Karpas-422 (cell line): ENCODE measurements around the gene BANP. TPM values are rescaled to one million over a fixed set of nuclear protein-coding genes. Genes with fewer than 3 reads are reported as not detected.
"Not testable (repeated sequence)": the region's sequence is repeated elsewhere in the genome, so short reads cannot be mapped to it uniquely, and the experiment has no call there.

Experiments used
- DNase-seq: peaks from one replicate; pipeline ENCODE4 v3.0.0-alpha.2; 2015
- H2AFZ ChIP-seq: fragments of 200-600 bp; sonication (generic); 2 replicates; pipeline ENCODE4 v1.6.1; 2014; ENCODE audit warnings: antibody characterized with exemption, low read length, mixed read lengths
- H3K27ac ChIP-seq: fragments of 200-600 bp; sonication (generic); 2 replicates; pipeline ENCODE4 v1.5.1; 2014; ENCODE audit warnings: mild to moderate bottlenecking, low read length, moderate library complexity
- H3K27me3 ChIP-seq: fragments of 200-600 bp; sonication (generic); 2 replicates; pipeline ENCODE4 v1.6.1; 2014; ENCODE audit warnings: low read length, mixed read lengths
- H3K36me3 ChIP-seq: fragments of 200-600 bp; sonication (generic); 2 replicates; pipeline ENCODE4 v1.6.1; 2014; ENCODE audit warnings: low read length, mixed read lengths; ENCODE audit not compliant: insufficient read depth
- H3K4me1 ChIP-seq: fragments of 200-600 bp; sonication (generic); 2 replicates; pipeline ENCODE4 v1.6.1; 2014; ENCODE audit warnings: mild to moderate bottlenecking, low read length, mixed read lengths
- H3K4me2 ChIP-seq: fragments of 200-600 bp; sonication (generic); 2 replicates; pipeline ENCODE4 v1.6.1; 2014; ENCODE audit warnings: low read length, low read depth, mild to moderate bottlenecking; ENCODE audit not compliant: poor library complexity, severe bottlenecking
- H3K4me3 ChIP-seq: fragments of 200-600 bp; sonication (generic); 2 replicates; pipeline ENCODE4 v1.5.1; 2014; ENCODE audit warnings: mild to moderate bottlenecking, antibody characterized with exemption, low read length, mixed read lengths
- H3K79me2 ChIP-seq: fragments of 200-600 bp; sonication (generic); 2 replicates; pipeline ENCODE4 v1.6.1; 2014; ENCODE audit warnings: mild to moderate bottlenecking, low read length, mixed read lengths
- H3K9ac ChIP-seq: fragments of 200-600 bp; sonication (generic); 2 replicates; pipeline ENCODE4 v1.6.0; 2014; ENCODE audit warnings: low read length
- H3K9me2 ChIP-seq: fragments of 200-600 bp; sonication (generic), shearing (Covaris generic); replicated peaks from 2 replicates; pipeline ENCODE4 v1.6.0; 2014; ENCODE audit warnings: mild to moderate bottlenecking, low read length, moderate library complexity; ENCODE audit not compliant: insufficient read depth
- H3K9me3 ChIP-seq: fragments of 300-700, 200-600 bp; sonication (generic); 2 replicates; pipeline ENCODE4 v1.6.1; 2014; ENCODE audit warnings: low read length, mixed read lengths
- H4K20me1 ChIP-seq: fragments of 200-600 bp; sonication (generic); 2 replicates; pipeline ENCODE4 v1.6.1; 2014; ENCODE audit warnings: mild to moderate bottlenecking, antibody characterized with exemption, low read length, low read depth; ENCODE audit not compliant: insufficient read depth
- total RNA-seq: library from RNA; depleted of rRNA; stranded (reverse); fragments of >200 nt; shearing (Covaris generic); gene quantifications from 2 replicates; pipeline ENCODE4 v1.2.3, GENCODE V29; 2014; ENCODE audit warnings: low replicate concordance

Gene BANP
- total RNA-seq, 1 experiment from 2014 or later: 36.5 TPM

DNA sequence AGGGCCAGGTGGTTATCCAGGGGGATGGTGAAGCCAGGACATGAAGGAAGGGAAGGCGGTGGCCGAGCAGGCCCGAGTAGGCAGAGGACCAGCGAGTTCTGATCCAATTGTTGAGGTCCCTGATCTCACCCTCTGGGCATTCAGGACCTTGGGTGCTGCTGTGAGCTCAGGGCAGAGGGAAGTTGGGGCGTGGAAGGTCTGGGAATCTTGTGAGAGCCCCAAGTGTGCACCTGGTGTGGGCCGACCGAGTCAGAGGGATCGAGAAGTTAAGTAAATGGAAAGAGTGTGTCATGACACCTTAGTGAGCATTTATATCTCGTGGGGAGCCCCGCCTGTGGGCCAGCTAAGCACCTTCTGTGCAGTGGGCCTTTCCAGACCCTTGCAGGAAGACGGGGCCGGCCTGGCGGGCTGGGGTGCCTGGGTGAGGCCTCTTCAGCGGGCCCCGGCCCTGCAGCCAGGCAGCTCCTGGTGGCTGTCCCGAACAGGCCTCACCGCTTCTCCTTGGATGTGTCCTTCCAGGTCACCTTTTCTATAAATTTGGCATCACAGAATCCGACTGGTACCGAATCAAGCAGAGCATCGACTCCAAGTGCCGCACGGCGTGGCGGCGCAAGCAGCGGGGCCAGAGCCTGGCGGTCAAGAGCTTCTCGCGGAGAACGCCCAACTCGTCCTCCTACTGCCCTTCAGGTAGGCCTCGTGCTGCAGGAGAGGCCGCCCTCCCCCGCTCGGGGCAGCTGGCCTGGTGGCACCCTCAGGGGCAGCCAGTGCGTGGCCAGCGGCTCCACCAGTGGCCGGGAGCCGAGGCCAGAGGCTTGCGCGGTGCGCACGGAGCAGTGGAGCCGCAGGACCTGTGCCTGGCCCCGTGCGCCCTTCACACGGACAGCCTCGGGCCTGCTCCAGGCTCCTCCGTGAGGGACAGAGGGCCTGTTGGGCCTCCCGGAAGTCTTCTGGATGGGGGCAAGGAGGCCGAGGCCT is 76.0 kb downstream of the BANP start:
- Histone ChIP-seq H4K20me1 (no peaks in the 10 kb centered on the region), H3K79me2 (no peaks in the 10 kb centered on the region), H3K4me2 (no peak overlapping the region), H3K4me1 (no peaks in the 10 kb centered on the region), H3K27ac (no peak overlapping the region), H3K36me3 (no peaks in the 10 kb centered on the region), H2AFZ (no peak overlapping the region), H3K27me3 (no peaks in the 10 kb centered on the region), H3K9me2 (no peaks in the 10 kb centered on the region), H3K4me3 (no peak overlapping the region), H3K9ac (no peak overlapping the region), H3K9me3 (no peaks in the 10 kb centered on the region)
- no peak for DNase-seq

DNA sequence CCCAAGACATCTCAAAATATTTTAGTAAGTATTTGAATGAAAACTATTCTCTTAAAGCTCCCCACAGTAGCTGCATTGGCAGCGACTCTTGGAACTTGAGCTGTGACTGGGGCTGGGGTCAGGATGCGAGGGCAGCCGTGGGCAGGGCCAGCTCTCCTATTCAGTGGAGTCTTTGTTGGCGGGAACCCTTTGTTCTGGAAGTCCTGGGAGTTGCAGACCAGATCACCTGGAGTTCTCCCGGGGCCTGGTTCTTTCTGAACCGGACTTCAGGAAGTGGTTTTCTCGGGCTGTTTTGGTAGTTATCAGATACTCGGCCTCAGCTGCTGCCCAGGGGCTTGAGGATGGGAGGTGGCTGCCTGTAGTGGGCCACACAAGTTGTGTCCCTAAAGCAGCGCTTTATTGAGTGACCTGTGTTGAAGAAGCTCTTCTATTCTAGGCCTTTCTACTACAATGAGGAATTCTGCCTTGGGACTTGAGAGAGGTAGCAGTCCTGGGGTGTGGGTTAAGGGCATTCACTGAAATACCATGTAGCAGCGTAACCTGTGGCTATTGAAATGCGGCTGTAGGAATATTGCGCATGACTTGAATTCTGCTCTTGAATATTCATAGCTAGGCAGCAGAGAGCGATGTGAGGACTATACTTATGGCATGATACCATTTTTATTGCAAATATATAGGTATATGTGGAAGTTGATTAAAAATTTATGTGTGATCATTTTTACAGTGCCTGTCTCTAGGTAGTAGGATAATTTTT is 77.1 kb downstream of the BANP start:
- H3K9me3 ChIP-seq, H3K4me2 ChIP-seq, H4K20me1 ChIP-seq, H3K9ac ChIP-seq, DNase-seq, H3K36me3 ChIP-seq, H3K27ac ChIP-seq, H3K9me2 ChIP-seq, H3K79me2 ChIP-seq, H2AFZ ChIP-seq, H3K4me1 ChIP-seq, H3K4me3 ChIP-seq, H3K27me3 ChIP-seq: not testable (repeated sequence)

DNA sequence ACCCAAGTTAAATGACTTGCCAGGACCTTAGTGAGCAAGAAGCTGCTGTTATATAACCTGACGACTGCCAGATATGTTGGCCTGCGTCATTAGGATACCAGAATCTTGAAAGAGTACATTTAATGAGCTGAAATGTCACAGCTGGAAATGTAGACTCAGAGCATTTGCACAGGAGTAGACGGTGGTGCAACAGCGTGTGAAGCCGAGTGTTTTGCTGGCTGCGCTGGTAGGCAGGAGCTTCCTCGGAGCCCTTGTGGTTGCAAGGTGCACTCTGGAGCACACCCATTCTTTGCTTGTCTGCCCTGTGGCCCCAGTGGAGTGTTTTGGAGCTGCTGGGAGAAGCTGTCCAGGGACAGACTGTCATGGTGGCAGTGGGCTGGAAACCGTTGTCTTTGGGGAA is 79.3 kb downstream of the BANP start:
- Histone ChIP-seq H3K27me3 (no peaks in the 10 kb centered on the region), H3K4me1 (no peaks in the 10 kb centered on the region), H3K4me2 (no peak overlapping the region)

GRCh38 chr16:88030961-88031360 is 79.7 kb downstream of the BANP start:
- DNase-seq, H4K20me1 ChIP-seq, H3K27ac ChIP-seq, H3K4me1 ChIP-seq, H3K27me3 ChIP-seq, H3K36me3 ChIP-seq, H3K79me2 ChIP-seq, H3K9me3 ChIP-seq, H2AFZ ChIP-seq, H3K9ac ChIP-seq, H3K4me2 ChIP-seq, H3K9me2 ChIP-seq, H3K4me3 ChIP-seq: not testable (repeated sequence)

More for the DNA sequence above, 79.3 kb downstream of the BANP start:
- DNase-seq: no peak
- Histone ChIP-seq H3K9me2 (no peaks in the 10 kb centered on the region), H3K4me3 (no peak overlapping the region), H3K79me2 (no peaks in the 10 kb centered on the region), H2AFZ (no peak overlapping the region), H3K27ac (no peak overlapping the region), H4K20me1 (no peaks in the 10 kb centered on the region), H3K9ac (no peak overlapping the region), H3K36me3 (no peaks in the 10 kb centered on the region), H3K9me3 (no peaks in the 10 kb centered on the region)

DNA sequence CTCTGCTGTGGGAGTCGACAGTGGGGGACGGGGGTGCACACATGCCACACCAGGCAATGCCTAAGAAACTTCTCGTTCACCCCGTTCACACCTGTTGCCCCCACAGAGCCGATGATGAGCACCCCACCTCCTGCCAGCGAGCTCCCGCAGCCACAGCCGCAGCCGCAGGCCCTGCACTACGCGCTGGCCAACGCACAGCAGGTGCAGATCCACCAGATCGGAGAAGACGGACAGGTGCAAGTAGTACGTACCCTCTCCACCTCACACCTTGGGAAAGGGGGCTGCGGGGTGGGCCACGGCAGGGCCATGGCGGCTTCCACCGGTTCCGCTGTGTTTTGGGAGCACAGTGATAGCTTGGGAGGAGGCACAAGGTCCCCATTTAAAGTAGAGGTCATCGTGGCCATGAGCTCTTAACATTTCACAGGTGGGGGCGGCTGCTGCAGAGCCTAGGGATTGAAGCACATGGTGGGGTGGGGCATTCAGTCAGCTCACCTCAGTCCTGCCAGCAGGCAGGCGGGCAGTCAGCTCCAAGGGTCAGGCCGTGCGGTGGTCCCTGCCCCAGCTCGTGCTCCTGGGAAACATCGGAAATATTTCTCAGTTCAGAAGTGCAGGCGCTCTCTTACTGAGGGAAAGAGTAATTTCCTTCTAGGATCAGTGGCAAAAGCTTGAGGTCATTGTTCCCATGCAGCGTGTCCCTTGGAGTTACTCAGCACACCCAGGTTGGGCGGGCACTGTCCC is 81.9 kb downstream of the BANP start:
- H3K27ac ChIP-seq, H3K4me2 ChIP-seq, H3K9me2 ChIP-seq, H2AFZ ChIP-seq, DNase-seq, H3K9ac ChIP-seq, H3K4me3 ChIP-seq, H3K9me3 ChIP-seq, H3K27me3 ChIP-seq, H3K36me3 ChIP-seq, H4K20me1 ChIP-seq, H3K4me1 ChIP-seq, H3K79me2 ChIP-seq: not testable (repeated sequence)

DNA sequence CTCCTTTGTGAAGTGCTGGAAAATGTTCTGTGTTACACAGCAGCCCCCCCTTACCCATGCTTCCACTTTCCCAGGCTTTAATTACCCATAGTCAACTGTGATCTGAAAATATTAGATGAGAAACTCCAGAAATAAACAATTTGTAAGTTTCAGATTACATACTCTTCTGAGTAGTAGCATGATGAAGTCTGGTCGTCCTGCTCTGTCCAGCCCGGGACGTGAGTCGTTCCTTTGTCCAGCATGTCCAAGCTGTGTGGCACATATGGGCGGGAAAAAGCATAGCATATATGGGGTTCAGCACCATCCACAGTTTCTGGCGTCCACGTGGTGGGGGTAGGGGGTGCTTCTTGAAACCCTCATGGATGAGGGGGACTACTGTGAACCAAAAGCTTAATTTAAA is 83.5 kb downstream of the BANP start:
- H3K4me2 ChIP-seq: no peak overlapping the region
- no peaks in the 10 kb centered on the region for H3K36me3 ChIP-seq
- H3K9ac ChIP-seq: no peak overlapping the region
- H3K9me3 ChIP-seq: no peaks in the 10 kb centered on the region
- H3K9me2 ChIP-seq: no peaks in the 10 kb centered on the region
- no peaks in the 10 kb centered on the region for H3K4me1 ChIP-seq
- no peaks in the 10 kb centered on the region for H4K20me1 ChIP-seq
- H3K4me3 ChIP-seq: no peak overlapping the region
- no peak overlapping the region for H3K27ac ChIP-seq
- no peaks in the 10 kb centered on the region for H3K27me3 ChIP-seq
- H2AFZ ChIP-seq: no peak overlapping the region
- DNase-seq: no peak
- H3K79me2 ChIP-seq: no peaks in the 10 kb centered on the region

DNA sequence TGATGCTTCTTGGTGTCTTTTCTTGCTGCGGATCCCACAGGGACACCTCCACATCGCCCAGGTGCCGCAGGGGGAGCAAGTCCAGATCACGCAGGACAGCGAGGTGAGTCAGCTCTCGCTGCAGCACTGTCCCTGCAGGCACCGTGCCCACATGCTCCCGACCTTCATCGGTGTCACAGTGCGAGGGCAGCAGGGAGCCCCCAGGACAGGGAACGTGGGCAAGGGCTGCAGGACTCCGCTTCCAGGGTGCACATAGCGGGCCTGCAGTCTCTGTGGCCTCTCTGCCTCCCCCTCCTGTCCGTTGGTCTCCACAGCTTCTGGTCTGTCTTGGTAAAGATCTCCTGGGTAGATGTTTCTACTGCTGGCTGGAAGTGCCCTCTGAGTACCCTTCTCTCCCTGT is 84.1 kb downstream of the BANP start:
- DNase-seq: no peak
- Histone ChIP-seq H3K9me2 (no peaks in the 10 kb centered on the region), H3K36me3 (no peaks in the 10 kb centered on the region), H3K27me3 (no peaks in the 10 kb centered on the region), H3K9me3 (no peaks in the 10 kb centered on the region), H2AFZ (no peak overlapping the region), H3K9ac (no peak overlapping the region), H3K79me2 (no peaks in the 10 kb centered on the region), H3K4me2 (no peak overlapping the region), H3K4me1 (no peaks in the 10 kb centered on the region), H3K4me3 (no peak overlapping the region), H4K20me1 (no peaks in the 10 kb centered on the region), H3K27ac (no peak overlapping the region)
